ENCODE results near the gene ADGRG3. TPM values are rescaled to one million over a fixed set of nuclear protein-coding genes. Genes with fewer than 3 reads are reported as not detected.
"Not testable (repeated sequence)": the region's sequence is repeated elsewhere in the genome, so short reads cannot be mapped to it uniquely, and the experiment has no call there.

ADGRG3 gene
- total RNA-seq, 1 donor from 2014 or later, result not detected

DNA sequence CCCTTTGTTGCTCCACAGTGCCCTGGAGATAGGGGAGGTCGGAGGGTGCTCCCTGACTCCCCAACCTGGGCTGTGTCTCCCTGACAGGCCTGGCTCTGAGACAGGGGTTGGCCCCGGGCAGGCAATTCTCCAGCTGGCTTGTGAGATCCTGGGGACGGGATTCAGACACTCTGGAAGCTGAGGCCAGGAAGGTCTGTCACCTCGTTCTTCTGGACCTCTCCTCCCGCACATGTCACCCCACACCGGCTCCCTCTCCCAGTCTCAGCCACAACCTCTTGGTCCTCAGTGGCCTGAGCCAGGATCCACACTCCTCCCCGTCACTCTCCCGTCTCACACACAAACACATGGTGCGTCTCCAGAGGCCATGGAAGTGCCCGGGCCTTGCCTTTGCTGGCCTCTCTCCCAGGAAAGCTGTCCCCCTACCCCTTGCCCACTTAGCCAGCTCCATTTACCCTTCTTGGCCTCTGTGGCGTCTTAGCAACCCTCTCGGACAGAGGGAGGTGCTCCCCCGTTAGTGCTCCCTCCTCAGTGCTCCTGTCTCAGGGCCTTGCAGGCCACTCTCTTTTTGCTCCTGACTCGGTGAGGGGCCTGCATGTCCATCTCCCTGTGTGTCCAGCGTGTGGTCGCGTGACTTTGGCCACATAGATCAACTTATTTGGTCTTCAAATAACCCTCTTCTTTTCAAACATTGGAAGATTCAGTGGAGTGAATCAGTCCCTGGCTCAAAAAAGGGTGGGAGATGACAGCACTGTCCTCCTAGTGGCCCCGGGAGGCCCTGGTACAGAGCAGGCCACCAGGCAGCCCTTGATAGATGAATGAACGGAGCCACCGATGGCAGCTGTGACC lies 747 bp downstream of the ADGRG3 start:
- H3K27ac ChIP-seq, result no peak overlapping the region
- TF ChIP-seq, protein P1, sequence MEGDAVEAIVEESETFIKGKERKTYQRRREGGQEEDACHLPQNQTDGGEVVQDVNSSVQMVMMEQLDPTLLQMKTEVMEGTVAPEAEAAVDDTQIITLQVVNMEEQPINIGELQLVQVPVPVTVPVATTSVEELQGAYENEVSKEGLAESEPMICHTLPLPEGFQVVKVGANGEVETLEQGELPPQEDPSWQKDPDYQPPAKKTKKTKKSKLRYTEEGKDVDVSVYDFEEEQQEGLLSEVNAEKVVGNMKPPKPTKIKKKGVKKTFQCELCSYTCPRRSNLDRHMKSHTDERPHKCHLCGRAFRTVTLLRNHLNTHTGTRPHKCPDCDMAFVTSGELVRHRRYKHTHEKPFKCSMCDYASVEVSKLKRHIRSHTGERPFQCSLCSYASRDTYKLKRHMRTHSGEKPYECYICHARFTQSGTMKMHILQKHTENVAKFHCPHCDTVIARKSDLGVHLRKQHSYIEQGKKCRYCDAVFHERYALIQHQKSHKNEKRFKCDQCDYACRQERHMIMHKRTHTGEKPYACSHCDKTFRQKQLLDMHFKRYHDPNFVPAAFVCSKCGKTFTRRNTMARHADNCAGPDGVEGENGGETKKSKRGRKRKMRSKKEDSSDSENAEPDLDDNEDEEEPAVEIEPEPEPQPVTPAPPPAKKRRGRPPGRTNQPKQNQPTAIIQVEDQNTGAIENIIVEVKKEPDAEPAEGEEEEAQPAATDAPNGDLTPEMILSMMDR (IDR thresholded peaks at IDR 0.05), result no peak
- intact Hi-C loops (cut with DNase I), result no loop called here
- no peaks in the 10 kb centered on the region for H3K27me3 ChIP-seq
- no peaks in the 10 kb centered on the region for H3K36me3 ChIP-seq
- H3K4me3 ChIP-seq, result no peak overlapping the region
- H3K9me3 ChIP-seq, result no peaks in the 10 kb centered on the region
- no peaks in the 10 kb centered on the region for H3K4me1 ChIP-seq
- DNase-seq (ENCODE audit: low spot score in 2 of 2), result no peak

- Histone ChIP-seq H3K4me1 (no peaks in the 10 kb centered on the region), H3K4me3 (no peak overlapping the region), H3K36me3 (no peaks in the 10 kb centered on the region), H3K27ac (no peak overlapping the region), H3K9me3 (no peaks in the 10 kb centered on the region), H3K27me3 (no peaks in the 10 kb centered on the region)
- TF ChIP-seq, protein P1 (IDR thresholded peaks at IDR 0.05), result no peak
- no peak for DNase-seq (ENCODE audit: low spot score in 2 of 2)
- intact Hi-C loops (cut with DNase I), result no loop called here
Observed at GRCh38 chr16:57669476-57670162, 1.5 kb downstream of the ADGRG3 start.

- H3K36me3 ChIP-seq, result no peaks in the 10 kb centered on the region
- H3K27me3 ChIP-seq, result no peaks in the 10 kb centered on the region
- no peak overlapping the region for H3K27ac ChIP-seq
- H3K9me3 ChIP-seq, result no peaks in the 10 kb centered on the region
- no peak for DNase-seq (ENCODE audit: low spot score in 2 of 2)
- intact Hi-C loops (cut with DNase I), result no loop called here
- TF ChIP-seq, protein P1 (IDR thresholded peaks at IDR 0.05), result no peak
- H3K4me3 ChIP-seq, result no peak overlapping the region
- H3K4me1 ChIP-seq, result no peaks in the 10 kb centered on the region
Observed at GRCh38 chr16:57670196-57670595, 2.1 kb downstream of the ADGRG3 start.

DNA sequence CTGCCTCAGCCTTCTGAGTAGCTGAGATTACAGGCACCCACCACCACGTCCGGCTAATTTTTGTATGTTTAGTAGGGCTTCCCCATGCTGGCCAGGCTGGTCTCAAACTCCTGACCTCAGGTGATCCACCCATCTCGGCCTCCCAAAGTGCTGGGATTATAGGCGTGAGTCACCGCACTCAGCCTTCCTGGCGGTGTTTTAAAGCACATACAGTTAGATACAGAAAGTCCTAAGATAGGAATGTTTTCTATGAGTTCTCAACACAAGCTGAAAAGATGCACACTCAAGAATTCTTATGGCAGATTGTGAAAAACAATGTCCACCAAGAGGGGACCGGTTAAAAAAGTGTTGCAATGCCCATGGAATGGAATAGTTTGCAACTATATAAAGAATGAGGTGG lies 3.3 kb downstream of the ADGRG3 start:
- H3K4me1 ChIP-seq; H3K9me3 ChIP-seq; H3K36me3 ChIP-seq; intact Hi-C loops (cut with DNase I); DNase-seq (ENCODE audit: low spot score in 2 of 2); H3K4me3 ChIP-seq; H3K27me3 ChIP-seq; H3K27ac ChIP-seq: not testable (repeated sequence)

DNA sequence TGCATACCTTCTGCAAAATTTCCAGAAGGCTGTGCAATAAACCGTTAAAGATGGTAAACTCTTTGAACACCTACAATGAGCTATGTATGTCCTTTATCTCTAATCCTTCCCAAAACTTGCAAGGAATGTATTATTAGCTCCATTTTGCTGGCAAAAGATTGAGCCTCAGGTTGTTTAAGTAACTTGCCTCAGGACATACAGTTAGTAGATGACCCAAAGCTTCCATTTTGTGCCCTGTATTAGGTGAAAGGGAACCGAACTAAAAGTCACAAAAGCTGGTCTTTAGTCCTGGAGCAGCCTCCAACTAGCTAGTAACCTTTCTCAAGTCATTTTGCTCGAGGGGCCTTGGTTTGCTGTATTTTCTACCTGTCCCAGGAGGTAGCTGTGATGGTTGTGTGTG lies 4.3 kb downstream of the ADGRG3 start:
- no peaks in the 10 kb centered on the region for H3K9me3 ChIP-seq
- H3K27me3 ChIP-seq, result no peaks in the 10 kb centered on the region
- no peaks in the 10 kb centered on the region for H3K4me1 ChIP-seq
- intact Hi-C loops (cut with DNase I), result no loop called here
- H3K27ac ChIP-seq, result no peak overlapping the region
- no peaks in the 10 kb centered on the region for H3K36me3 ChIP-seq
- TF ChIP-seq, protein P1 (IDR thresholded peaks at IDR 0.05), result no peak
- DNase-seq (ENCODE audit: low spot score in 2 of 2), result no peak
- H3K4me3 ChIP-seq, result no peak overlapping the region

DNA sequence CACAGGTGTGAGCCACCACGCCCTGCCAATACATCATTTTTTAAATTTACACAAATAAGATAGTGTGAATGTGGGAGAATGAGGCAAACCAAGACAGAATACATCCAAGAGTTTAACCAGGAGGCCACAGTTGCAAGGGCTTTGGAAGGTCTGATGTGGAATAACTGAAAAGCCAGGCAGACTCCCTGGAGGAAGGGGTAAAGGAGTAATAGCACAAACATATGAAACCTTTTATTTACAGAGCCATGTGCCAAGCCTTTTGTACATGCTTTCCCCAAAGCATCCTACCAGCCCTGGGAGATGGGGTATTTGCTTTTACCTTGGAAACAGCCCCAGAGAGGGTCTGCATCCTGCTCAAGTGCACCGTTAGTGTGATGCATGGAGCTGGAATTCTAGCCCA lies 4.7 kb downstream of the ADGRG3 start:
- H3K9me3 ChIP-seq, result no peaks in the 10 kb centered on the region
- no peaks in the 10 kb centered on the region for H3K27me3 ChIP-seq
- no peak for DNase-seq (ENCODE audit: low spot score in 2 of 2)
- H3K4me1 ChIP-seq, result no peaks in the 10 kb centered on the region
- intact Hi-C loops (cut with DNase I), result no loop called here
- TF ChIP-seq, protein P1 (IDR thresholded peaks at IDR 0.05), result no peak
- no peak overlapping the region for H3K27ac ChIP-seq
- no peaks in the 10 kb centered on the region for H3K36me3 ChIP-seq
- H3K4me3 ChIP-seq, result no peak overlapping the region

Data from ascending aorta (tissue), 2 donors.